Measurements from ENCODE around the gene ZNF385A.

GRCh38 chr12:54385251-54385914, 850 bp upstream of the ZNF385A start:
- TF ChIP-seq ZNF366 (tag by site-specific recombination; conservative IDR thresholded peaks at IDR 0.05): no peak
- TF ChIP-seq, protein P1, sequence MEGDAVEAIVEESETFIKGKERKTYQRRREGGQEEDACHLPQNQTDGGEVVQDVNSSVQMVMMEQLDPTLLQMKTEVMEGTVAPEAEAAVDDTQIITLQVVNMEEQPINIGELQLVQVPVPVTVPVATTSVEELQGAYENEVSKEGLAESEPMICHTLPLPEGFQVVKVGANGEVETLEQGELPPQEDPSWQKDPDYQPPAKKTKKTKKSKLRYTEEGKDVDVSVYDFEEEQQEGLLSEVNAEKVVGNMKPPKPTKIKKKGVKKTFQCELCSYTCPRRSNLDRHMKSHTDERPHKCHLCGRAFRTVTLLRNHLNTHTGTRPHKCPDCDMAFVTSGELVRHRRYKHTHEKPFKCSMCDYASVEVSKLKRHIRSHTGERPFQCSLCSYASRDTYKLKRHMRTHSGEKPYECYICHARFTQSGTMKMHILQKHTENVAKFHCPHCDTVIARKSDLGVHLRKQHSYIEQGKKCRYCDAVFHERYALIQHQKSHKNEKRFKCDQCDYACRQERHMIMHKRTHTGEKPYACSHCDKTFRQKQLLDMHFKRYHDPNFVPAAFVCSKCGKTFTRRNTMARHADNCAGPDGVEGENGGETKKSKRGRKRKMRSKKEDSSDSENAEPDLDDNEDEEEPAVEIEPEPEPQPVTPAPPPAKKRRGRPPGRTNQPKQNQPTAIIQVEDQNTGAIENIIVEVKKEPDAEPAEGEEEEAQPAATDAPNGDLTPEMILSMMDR (tag by site-specific recombination; IDR thresholded peaks at IDR 0.05): no peak
- TF ChIP-seq GLIS1 (tag by site-specific recombination; IDR thresholded peaks at IDR 0.05): no peak
- no peak for TF ChIP-seq ZNF19 (tag by site-specific recombination; IDR thresholded peaks at IDR 0.05; ENCODE audit: low read depth)
- TF ChIP-seq ZNF501 (tag by site-specific recombination; IDR thresholded peaks at IDR 0.05): no peak
- TF ChIP-seq ZNF513 (tag by site-specific recombination; IDR thresholded peaks at IDR 0.05): no peak
- TF ChIP-seq SP2 (tag by site-specific recombination; IDR thresholded peaks at IDR 0.05): peak; percentile 18; the same call in 1 of the 2 replicates
- no peak for TF ChIP-seq ZNF555 (tag by site-specific recombination; conservative IDR thresholded peaks at IDR 0.05)
- TF ChIP-seq REST (tag by site-specific recombination; IDR thresholded peaks at IDR 0.05): no peak
- TF ChIP-seq ZNF221 (tag by site-specific recombination; IDR thresholded peaks at IDR 0.05; ENCODE audit: borderline replicate concordance): no peak
- no peak for TF ChIP-seq ZNF423 (tag by site-specific recombination; IDR thresholded peaks at IDR 0.05)
- TF ChIP-seq SALL2 (tag by site-specific recombination; IDR thresholded peaks at IDR 0.05; ENCODE audit: borderline replicate concordance): no peak
- TF ChIP-seq KLF8 (tag by site-specific recombination; IDR thresholded peaks at IDR 0.05): no peak
